ENCODE results near the gene KLF2.

The KLF2 gene

DNA sequence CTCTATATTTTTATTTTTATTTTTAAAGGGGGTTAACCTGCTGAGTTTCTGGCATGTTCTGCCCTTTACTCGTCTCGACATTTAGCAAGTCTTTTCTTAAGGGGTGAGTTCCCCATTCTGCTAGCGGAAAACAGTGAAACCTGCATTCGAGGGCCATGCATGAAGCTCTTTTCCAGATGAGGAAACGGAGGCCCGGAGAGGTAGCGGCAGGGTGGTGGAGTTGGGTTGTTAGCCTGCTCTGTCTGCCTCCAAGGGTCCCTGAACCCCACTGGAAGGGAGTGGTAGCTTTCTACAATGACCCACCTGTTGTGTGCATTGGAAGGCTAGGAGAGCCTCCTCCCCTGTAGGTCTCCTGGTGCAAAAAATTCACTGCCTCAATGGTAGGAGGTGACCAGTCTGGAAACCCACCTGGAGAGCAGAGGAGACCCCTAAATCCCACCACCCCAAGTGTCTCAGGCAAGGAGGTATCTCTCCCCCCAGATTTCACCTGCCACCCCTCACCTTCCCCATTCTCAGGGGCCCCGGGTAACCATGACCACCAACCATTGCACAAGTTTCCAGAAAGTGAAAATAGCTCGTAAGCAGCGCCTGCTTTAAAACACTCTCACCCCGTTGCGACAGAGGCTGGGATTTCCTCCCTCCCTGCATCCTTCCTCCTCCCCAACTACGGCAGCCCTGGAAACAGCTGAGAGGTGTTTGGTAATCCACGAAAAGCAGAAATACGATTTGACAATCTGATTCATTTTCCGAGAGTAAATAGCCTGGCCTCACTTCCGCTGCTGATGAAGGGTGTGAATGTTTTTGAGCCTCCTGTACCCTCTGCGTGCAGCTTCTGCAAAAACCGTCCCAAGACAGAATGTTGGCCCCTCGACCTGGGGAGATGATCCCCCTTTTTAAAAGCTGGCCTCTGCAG is 3.5 kb downstream of the KLF2 start:
- peaks cover 21% of the 10 kb centered on the region for H3K4me1 ChIP-seq (ENCODE audit: control insufficient read depth, insufficient read depth, low read length)
- H3K36me3 ChIP-seq (ENCODE audit: control insufficient read depth, insufficient read depth, low read length, severe bottlenecking) = no peaks in the 10 kb centered on the region
- no peaks in the 10 kb centered on the region for H3K9me3 ChIP-seq (ENCODE audit: control insufficient read depth, low read length)
- peak overlapping the region; percentile 38 for H3K4me3 ChIP-seq (ENCODE audit: low read length)
- H3K9ac ChIP-seq (ENCODE audit: low read length) = no peak overlapping the region
- H3K27me3 ChIP-seq (replicated peaks; ENCODE audit: control insufficient read depth, insufficient read depth, low read length) = no peaks in the 10 kb centered on the region
- peak; percentile 69 for DNase-seq (ENCODE audit: low read depth)

DNA sequence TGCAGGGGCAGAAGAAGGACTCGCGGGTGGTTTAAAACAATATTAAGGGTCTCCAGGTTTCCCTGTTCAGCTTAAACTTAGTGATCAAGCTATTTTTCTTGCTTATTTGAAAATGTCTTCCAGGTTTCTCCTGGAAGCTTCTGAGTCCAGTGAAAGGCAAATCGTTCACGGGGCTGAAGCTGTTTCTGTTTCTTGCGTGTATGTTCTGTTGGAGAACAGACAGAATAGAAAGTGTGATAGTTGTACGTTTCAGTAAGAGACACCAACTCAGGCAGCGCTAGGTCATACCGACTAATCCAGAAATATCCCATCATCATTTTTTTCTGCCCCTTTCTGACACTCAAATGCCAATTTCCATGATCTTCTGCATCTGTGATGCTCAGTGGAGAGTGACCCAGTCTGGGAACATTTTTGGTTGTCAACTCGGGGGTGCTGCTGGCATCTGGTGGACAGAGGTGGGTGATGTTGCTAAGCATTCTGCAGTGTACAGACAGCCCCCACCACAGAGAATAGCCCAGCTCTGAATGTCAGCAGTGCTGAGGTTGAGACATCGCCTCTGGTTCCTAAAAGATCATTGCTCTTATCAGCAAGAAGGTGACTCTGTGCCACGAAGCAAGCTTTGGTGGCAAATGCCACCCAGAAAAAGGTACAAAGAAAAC is 4.3 kb downstream of the KLF2 start:
- H3K4me3 ChIP-seq (ENCODE audit: low read length) = no peak overlapping the region
- no peak overlapping the region for H3K9ac ChIP-seq (ENCODE audit: low read length)
- no peaks in the 10 kb centered on the region for H3K9me3 ChIP-seq (ENCODE audit: control insufficient read depth, low read length)
- peak; percentile 45 for DNase-seq (ENCODE audit: low read depth)
- no peaks in the 10 kb centered on the region for H3K36me3 ChIP-seq (ENCODE audit: control insufficient read depth, insufficient read depth, low read length, severe bottlenecking)
- peaks cover 21% of the 10 kb centered on the region for H3K4me1 ChIP-seq (ENCODE audit: control insufficient read depth, insufficient read depth, low read length)
- H3K27me3 ChIP-seq (replicated peaks; ENCODE audit: control insufficient read depth, insufficient read depth, low read length) = no peaks in the 10 kb centered on the region

DNA sequence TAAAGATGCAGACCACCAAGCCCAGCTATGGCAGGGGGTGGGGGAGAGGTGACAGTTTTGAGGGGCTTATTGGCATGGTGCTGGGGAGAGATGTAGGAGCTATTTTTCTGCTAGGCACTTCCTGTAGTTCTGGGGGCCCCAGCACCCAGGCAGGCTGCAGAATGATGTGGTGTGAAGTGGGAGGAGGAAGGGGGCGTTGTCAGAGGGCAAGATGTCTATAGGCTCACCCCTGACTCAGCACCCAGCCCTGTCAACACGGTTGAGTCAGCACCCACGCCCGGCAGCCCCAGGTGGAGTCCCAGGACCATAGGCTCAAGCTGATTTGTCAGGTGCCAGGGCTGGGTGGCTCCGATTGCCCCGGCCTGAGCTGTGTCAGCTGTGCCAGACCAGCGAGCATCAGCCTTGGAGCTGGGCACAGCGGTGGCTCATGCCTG is 5.8 kb downstream of the KLF2 start:
- no peaks in the 10 kb centered on the region for H3K27me3 ChIP-seq (replicated peaks; ENCODE audit: control insufficient read depth, insufficient read depth, low read length)
- no peak overlapping the region for H3K9ac ChIP-seq (ENCODE audit: low read length)
- H3K4me1 ChIP-seq (ENCODE audit: control insufficient read depth, insufficient read depth, low read length) = peaks cover 21% of the 10 kb centered on the region
- peak; percentile 79 for DNase-seq (ENCODE audit: low read depth)
- H3K4me3 ChIP-seq (ENCODE audit: low read length) = no peak overlapping the region
- no peaks in the 10 kb centered on the region for H3K9me3 ChIP-seq (ENCODE audit: control insufficient read depth, low read length)
- no peaks in the 10 kb centered on the region for H3K36me3 ChIP-seq (ENCODE audit: control insufficient read depth, insufficient read depth, low read length, severe bottlenecking)

DNA sequence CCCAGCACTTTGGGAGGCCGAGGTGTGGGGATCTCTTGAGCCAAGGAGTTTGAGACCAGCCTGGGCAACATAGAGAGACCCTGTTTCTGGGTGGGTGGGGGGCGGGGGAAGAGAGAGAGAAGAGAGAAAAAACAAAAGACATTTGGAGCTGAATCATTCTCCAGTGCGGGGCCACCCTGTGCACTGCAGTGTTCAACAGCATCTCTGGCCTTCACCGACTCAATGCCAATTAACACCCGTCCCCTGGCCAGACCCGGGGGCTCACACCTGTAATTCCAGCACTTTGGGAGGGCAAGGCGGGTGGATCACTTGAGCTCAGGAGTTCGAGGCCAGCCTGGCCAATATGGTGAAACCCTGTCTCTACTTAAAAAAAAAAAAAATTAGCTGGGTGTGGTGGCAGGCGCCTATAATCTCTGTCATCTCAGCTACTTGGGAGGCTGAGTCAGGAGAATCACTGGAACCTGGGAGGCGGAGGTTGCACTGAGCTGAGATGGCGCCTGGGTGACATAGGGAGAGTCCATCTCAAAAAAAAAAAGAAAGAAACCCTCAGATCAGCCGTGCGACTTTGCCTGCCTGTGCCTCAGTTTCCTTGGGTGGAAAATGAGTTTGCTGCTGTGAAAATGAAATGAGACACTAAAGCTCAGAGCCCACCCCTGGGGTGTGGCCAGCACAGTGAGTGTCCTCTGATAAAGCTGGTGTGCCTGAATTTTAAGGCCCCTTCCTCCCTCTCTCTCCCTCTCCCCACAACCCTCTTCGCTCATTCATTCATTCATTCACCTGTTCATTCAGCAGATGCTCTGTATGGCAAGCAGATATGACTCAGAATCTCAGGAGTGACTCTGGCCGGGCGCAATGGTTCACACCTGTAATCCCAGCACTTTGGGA is 6.4 kb downstream of the KLF2 start:
- H3K27me3 ChIP-seq (replicated peaks; ENCODE audit: control insufficient read depth, insufficient read depth, low read length) = no peaks in the 10 kb centered on the region
- peaks cover 20% of the 10 kb centered on the region for H3K4me1 ChIP-seq (ENCODE audit: control insufficient read depth, insufficient read depth, low read length)
- no peak overlapping the region for H3K9ac ChIP-seq (ENCODE audit: low read length)
- peak; percentile 42 for DNase-seq (ENCODE audit: low read depth)
- H3K9me3 ChIP-seq (ENCODE audit: control insufficient read depth, low read length) = no peaks in the 10 kb centered on the region
- H3K36me3 ChIP-seq (ENCODE audit: control insufficient read depth, insufficient read depth, low read length, severe bottlenecking) = no peaks in the 10 kb centered on the region
- no peak overlapping the region for H3K4me3 ChIP-seq (ENCODE audit: low read length)

DNA sequence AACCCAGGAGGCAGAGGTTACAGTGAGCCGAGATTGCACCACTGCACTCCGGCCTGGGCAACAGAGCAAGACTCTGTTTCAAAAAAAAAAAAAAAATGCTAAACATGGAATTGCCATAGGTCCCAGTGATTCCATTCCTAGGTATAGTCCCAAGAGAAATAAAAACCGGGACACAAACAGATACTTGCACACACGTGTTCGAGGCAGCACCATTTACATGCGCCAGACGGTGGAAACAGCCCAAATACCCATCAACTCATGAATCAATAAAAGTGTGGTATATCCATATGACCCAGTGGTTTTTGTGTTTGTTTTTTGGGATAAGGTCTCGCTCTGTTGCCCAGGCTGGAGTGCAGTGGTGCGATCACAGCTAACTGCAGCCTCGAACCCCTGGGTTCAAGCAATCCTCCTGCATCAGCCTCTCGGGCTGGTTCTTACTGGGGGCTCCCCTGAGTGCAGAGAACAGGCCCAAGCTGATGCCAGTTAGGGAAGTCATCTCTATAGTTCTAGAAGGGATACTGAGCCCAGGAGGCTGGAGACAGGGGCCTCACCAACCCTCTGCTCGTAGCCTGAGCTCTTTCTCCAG is 8.5 kb downstream of the KLF2 start:
- peaks cover 6% of the 10 kb centered on the region for H3K4me1 ChIP-seq (ENCODE audit: control insufficient read depth, insufficient read depth, low read length)
- H3K36me3 ChIP-seq (ENCODE audit: control insufficient read depth, insufficient read depth, low read length, severe bottlenecking) = no peaks in the 10 kb centered on the region
- no peak overlapping the region for H3K9ac ChIP-seq (ENCODE audit: low read length)
- no peak overlapping the region for H3K4me3 ChIP-seq (ENCODE audit: low read length)
- DNase-seq (ENCODE audit: low read depth) = no peak
- no peaks in the 10 kb centered on the region for H3K27me3 ChIP-seq (replicated peaks; ENCODE audit: control insufficient read depth, insufficient read depth, low read length)
- no peaks in the 10 kb centered on the region for H3K9me3 ChIP-seq (ENCODE audit: control insufficient read depth, low read length)

DNA sequence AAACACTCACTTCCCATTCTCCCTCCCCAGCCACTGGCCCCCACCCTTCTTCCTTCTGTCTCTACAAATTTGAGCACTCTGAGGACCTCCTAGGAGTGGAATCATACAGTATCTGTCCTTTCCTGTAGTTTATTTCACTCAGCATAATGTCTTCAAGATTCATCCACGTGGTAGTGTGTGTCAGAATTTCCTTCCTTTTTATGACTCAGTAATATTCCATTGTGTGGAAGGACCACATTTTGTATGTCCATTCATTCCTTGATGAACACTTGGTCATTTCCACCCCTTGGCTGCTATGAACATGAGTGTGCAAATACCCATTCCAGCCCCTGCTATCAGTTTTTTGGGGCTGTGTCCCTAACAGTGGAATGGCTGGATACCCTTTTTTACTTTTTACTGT is 9.8 kb downstream of the KLF2 start:
- Histone ChIP-seq H3K36me3 (ENCODE audit: control insufficient read depth, insufficient read depth, low read length, severe bottlenecking) (no peaks in the 10 kb centered on the region), H3K27me3 (replicated peaks; ENCODE audit: control insufficient read depth, insufficient read depth, low read length) (no peaks in the 10 kb centered on the region), H3K9me3 (ENCODE audit: control insufficient read depth, low read length) (no peaks in the 10 kb centered on the region), H3K4me3 (ENCODE audit: low read length) (no peak overlapping the region), H3K4me1 (ENCODE audit: control insufficient read depth, insufficient read depth, low read length) (peaks cover 11% of the 10 kb centered on the region), H3K9ac (ENCODE audit: low read length) (no peak overlapping the region)
- no peak for DNase-seq (ENCODE audit: low read depth)

DNA sequence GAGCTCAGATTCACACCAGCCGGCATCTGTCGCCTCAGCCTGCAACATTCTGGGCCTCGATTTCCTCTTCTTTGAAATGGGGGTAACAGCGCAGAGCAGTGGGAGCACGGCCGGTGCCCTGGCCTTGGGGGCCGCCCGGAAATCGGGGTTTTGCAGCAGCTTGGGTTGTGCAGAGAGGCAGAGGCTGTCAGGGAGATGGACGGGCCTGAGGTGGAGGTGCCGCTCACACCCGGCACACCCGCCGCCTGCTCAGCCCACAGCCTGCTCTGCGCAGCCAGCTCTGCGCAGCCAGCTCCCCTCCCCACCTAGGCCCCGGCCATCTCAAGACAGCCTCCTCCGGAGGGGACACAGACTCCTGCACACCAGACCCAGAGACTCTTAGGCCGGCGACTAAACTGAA is 10.6 kb downstream of the KLF2 start:
- Histone ChIP-seq H3K4me3 (ENCODE audit: low read length) (no peak overlapping the region), H3K9me3 (ENCODE audit: control insufficient read depth, low read length) (no peaks in the 10 kb centered on the region), H3K36me3 (ENCODE audit: control insufficient read depth, insufficient read depth, low read length, severe bottlenecking) (no peaks in the 10 kb centered on the region), H3K9ac (ENCODE audit: low read length) (no peak overlapping the region), H3K27me3 (replicated peaks; ENCODE audit: control insufficient read depth, insufficient read depth, low read length) (no peaks in the 10 kb centered on the region), H3K4me1 (ENCODE audit: control insufficient read depth, insufficient read depth, low read length) (peaks cover 11% of the 10 kb centered on the region)
- DNase-seq (ENCODE audit: low read depth) = no peak

DNA sequence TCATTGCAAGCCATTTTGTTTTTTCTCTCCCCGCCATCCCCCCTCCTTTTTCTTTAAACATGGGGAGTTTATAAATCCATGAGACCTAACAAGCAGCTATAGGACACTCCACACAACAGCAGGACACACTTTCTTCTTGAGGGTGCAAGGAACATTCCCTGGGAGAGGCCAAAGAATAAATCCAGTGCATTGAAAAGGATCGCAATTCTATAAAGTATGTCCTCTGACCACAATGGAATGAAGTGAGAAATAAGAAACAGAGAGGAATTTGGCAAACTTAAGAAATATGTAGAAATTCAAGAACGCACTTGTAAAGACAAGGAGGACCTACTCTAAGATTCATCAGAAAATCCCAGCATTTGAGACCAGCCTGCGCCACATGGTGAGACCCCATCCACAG is 11.9 kb downstream of the KLF2 start:
- no peak overlapping the region for H3K9ac ChIP-seq (ENCODE audit: low read length)
- H3K9me3 ChIP-seq (ENCODE audit: control insufficient read depth, low read length) = no peaks in the 10 kb centered on the region
- no peaks in the 10 kb centered on the region for H3K36me3 ChIP-seq (ENCODE audit: control insufficient read depth, insufficient read depth, low read length, severe bottlenecking)
- no peak overlapping the region for H3K4me3 ChIP-seq (ENCODE audit: low read length)
- DNase-seq (ENCODE audit: low read depth) = peak; percentile 76
- H3K4me1 ChIP-seq (ENCODE audit: control insufficient read depth, insufficient read depth, low read length) = peaks cover 11% of the 10 kb centered on the region
- H3K27me3 ChIP-seq (replicated peaks; ENCODE audit: control insufficient read depth, insufficient read depth, low read length) = no peaks in the 10 kb centered on the region

DNA sequence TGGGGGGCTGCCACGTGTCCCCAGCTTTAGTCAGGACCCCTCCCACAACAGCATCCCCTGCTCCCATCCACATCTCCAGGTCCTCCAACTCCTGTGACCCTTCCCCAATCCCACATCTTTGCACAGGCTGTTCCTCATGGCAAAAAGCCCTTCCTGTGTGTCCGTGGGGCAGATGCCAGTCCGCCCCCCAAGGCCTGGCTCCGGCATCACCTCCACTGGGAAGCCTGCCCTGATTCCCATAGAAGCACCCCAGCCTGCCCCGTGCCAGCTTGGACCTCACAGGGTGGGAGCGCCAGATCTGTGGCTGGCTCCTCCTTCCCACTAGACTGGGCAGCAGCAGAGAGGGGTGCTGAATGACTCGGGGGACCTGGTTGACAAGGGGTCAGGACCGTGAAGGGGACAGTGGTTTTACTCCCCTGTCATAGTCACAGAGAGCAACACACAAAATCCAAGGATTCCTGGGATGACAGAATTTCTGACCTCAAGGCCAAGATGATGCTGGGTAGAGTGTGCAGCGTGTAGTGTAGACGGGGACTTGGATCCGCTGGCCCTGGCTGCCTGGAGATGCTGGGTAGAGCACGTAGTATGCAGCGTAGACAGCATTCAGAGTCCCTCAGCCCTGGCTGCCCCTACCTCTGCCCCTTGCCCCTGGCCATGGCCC is 13.3 kb downstream of the KLF2 start:
- Histone ChIP-seq H3K4me1 (ENCODE audit: control insufficient read depth, insufficient read depth, low read length) (peaks cover 22% of the 10 kb centered on the region), H3K27me3 (replicated peaks; ENCODE audit: control insufficient read depth, insufficient read depth, low read length) (no peaks in the 10 kb centered on the region), H3K9ac (ENCODE audit: low read length) (no peak overlapping the region), H3K9me3 (ENCODE audit: control insufficient read depth, low read length) (no peaks in the 10 kb centered on the region), H3K36me3 (ENCODE audit: control insufficient read depth, insufficient read depth, low read length, severe bottlenecking) (no peaks in the 10 kb centered on the region), H3K4me3 (ENCODE audit: low read length) (no peak overlapping the region)
- no peak for DNase-seq (ENCODE audit: low read depth)

DNA sequence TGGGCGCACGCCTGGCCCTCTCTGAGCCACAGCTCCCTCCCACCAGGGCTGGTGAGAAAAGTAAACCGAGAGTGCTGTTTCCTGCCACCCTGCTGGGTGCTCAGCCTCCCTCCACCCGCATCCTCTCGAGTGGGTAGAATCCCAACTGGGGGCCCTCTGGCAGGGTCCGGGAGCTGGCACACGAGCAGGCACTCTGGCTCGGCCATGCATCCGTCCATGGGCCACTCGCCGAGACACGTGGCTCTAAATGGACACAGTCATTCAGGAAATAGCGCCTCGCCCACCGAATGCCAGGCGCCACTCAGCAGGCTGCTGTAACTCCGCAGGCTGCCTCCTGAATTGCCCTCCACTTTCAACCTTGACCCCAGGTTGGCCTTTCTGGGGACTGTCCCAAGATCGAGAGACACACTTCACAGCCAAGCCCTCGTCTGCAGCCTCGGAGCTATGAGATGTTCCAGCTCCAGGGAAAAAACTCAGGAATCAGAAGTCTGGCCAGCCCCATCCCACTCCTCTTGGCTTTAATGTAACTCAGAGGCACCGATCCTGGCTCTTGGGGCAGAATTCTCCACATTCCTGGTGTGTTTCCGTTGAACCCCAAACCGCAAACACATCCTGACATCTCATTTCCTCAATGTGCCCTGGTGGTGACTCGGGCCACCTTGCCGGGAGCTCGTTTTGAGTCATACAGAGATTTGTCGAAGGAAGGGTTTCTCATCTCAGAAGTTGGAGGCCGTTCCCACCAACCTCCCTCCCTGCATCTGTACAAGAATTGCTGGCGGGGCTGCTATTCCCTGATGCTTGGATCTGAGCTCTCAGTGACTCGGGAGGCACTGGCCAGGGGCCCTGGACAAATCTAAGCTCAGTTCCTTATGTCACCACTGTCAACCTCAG is 14.1 kb downstream of the KLF2 start:
- Histone ChIP-seq H3K4me1 (ENCODE audit: control insufficient read depth, insufficient read depth, low read length) (peaks cover 22% of the 10 kb centered on the region), H3K4me3 (ENCODE audit: low read length) (no peak overlapping the region), H3K36me3 (ENCODE audit: control insufficient read depth, insufficient read depth, low read length, severe bottlenecking) (no peaks in the 10 kb centered on the region), H3K9me3 (ENCODE audit: control insufficient read depth, low read length) (no peaks in the 10 kb centered on the region), H3K9ac (ENCODE audit: low read length) (no peak overlapping the region), H3K27me3 (replicated peaks; ENCODE audit: control insufficient read depth, insufficient read depth, low read length) (no peaks in the 10 kb centered on the region)
- peak; percentile 81 for DNase-seq (ENCODE audit: low read depth)
